ENCODE data around the gene CLK3. TPM values are rescaled to one million over a fixed set of nuclear protein-coding genes. Genes with fewer than 3 reads are reported as not detected.

The CLK3 gene
- total and polyA plus RNA-seq, 2 donors (not counting 1 experiment from before 2014, with no cell fraction given), result 176 to 350 TPM

GRCh38 chr15:74568594-74568993 is 47.0 kb upstream of the CLK3 start:
- no peaks in the 10 kb centered on the region for H3K9me3 ChIP-seq (ENCODE audit: control extremely low read depth in 1 of 3, control insufficient read depth in 2 of 3, insufficient read depth in 1 of 3, low read length in 2 of 3)
- H3K4me2 ChIP-seq (replicated peaks; ENCODE audit: low read depth, low read length, poor library complexity, severe bottlenecking), result no peak overlapping the region
- Mint-ChIP-seq H3K4me1 (peaks cover 7% of the 10 kb centered on the region), H3K27me3 (no peaks in the 10 kb centered on the region), H3K27ac (no peak overlapping the region), H3K4me3 (no peak overlapping the region), H3K9me3 (ENCODE audit: insufficient read depth) (no peaks in the 10 kb centered on the region)
- ChIA-PET POLR2A (no interaction called here), CTCF (interaction anchor here (2.2 kb wide), 1 partner anchor 24 kb away, joined by 8 read pairs; no protein-coding TSS in a partner anchor)
- peaks cover 21 to 48% of the 10 kb centered on the region in 2 experiments for H3K36me3 ChIP-seq (replicated peaks in 1 of 2; ENCODE audit: control extremely low read depth in 1 of 2, control insufficient read depth in 1 of 2, extremely low read depth in 1 of 2, insufficient read depth in 2 of 2, low read length in 1 of 2)
- no peaks in the 10 kb centered on the region for H3K4me1 ChIP-seq (ENCODE audit: control insufficient read depth in 2 of 2, insufficient read depth in 2 of 2, low read length in 2 of 2)
- intact Hi-C loops (cut with micrococcal nuclease), result no loop called here
- no peaks in the 10 kb centered on the region for H3K27me3 ChIP-seq (replicated peaks in 1 of 4; ENCODE audit: control extremely low read depth in 1 of 4, control insufficient read depth in 3 of 4, insufficient read depth in 4 of 4, low read length in 3 of 4)
- peaks cover 39% of the 10 kb centered on the region for H3K79me2 ChIP-seq (ENCODE audit: control insufficient read depth, insufficient read depth, low read length)
- ATAC-seq (ENCODE audit: low read depth) (no peak), DNase-seq (no peak)
- H3K4me3 ChIP-seq (ENCODE audit: control extremely low read depth in 1 of 5, extremely low read depth in 1 of 5, insufficient read depth in 1 of 5, low read depth in 2 of 5, low read length in 4 of 5), result no peak overlapping the region
- H4K20me1 ChIP-seq (ENCODE audit: control insufficient read depth, insufficient read depth, low read length, poor library complexity, severe bottlenecking), result peaks cover 41% of the 10 kb centered on the region
- H3K9ac ChIP-seq (ENCODE audit: low read length), result no peak overlapping the region
- no peak overlapping the region for H2AFZ ChIP-seq (ENCODE audit: insufficient read depth, low read depth, low read length, poor library complexity, severe bottlenecking)
- WGBS (ENCODE audit: insufficient coverage), result 93% methylated on average over 1 of the region's 1 CpG
- TF ChIP-seq, protein P1, sequence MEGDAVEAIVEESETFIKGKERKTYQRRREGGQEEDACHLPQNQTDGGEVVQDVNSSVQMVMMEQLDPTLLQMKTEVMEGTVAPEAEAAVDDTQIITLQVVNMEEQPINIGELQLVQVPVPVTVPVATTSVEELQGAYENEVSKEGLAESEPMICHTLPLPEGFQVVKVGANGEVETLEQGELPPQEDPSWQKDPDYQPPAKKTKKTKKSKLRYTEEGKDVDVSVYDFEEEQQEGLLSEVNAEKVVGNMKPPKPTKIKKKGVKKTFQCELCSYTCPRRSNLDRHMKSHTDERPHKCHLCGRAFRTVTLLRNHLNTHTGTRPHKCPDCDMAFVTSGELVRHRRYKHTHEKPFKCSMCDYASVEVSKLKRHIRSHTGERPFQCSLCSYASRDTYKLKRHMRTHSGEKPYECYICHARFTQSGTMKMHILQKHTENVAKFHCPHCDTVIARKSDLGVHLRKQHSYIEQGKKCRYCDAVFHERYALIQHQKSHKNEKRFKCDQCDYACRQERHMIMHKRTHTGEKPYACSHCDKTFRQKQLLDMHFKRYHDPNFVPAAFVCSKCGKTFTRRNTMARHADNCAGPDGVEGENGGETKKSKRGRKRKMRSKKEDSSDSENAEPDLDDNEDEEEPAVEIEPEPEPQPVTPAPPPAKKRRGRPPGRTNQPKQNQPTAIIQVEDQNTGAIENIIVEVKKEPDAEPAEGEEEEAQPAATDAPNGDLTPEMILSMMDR (IDR thresholded peaks at IDR 0.05), result no peak
- no peak for TF ChIP-seq EZH2 (IDR thresholded peaks at IDR 0.05; ENCODE audit: borderline replicate concordance, insufficient read depth, low read depth, low read length, poor library complexity, severe bottlenecking)
- H3K27ac ChIP-seq (ENCODE audit: low read length in 2 of 2), result no peak overlapping the region

DNA sequence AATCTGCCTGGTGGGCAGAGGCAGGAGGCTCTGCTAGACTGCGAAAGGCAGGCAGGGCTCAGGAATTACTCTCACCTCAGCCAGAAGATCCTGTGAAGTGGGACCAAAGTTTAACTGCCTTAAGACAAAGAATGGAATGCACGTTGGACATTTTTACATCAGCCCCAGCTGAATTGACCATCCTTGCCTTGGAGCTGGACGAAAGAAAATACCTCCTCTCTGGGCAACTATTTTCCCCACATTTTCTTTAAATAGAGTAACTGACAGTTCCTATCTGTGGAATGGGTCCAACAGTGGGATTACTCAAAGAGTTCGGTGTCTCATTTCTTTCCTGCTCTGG is 45.9 kb upstream of the CLK3 start:
- Histone ChIP-seq H2AFZ (ENCODE audit: insufficient read depth, low read depth, low read length, poor library complexity, severe bottlenecking) (no peak overlapping the region), H3K9me3 (ENCODE audit: control extremely low read depth in 1 of 3, control insufficient read depth in 2 of 3, insufficient read depth in 1 of 3, low read length in 2 of 3) (no peaks in the 10 kb centered on the region), H3K4me3 (ENCODE audit: control extremely low read depth in 1 of 5, extremely low read depth in 1 of 5, insufficient read depth in 1 of 5, low read depth in 2 of 5, low read length in 4 of 5) (no peak overlapping the region), H3K9ac (ENCODE audit: low read length) (no peak overlapping the region), H4K20me1 (ENCODE audit: control insufficient read depth, insufficient read depth, low read length, poor library complexity, severe bottlenecking) (peaks cover 37% of the 10 kb centered on the region), H3K4me2 (replicated peaks; ENCODE audit: low read depth, low read length, poor library complexity, severe bottlenecking) (no peak overlapping the region), H3K79me2 (ENCODE audit: control insufficient read depth, insufficient read depth, low read length) (peaks cover 30% of the 10 kb centered on the region), H3K27me3 (replicated peaks in 1 of 4; ENCODE audit: control extremely low read depth in 1 of 4, control insufficient read depth in 3 of 4, insufficient read depth in 4 of 4, low read length in 3 of 4) (no peaks in the 10 kb centered on the region), H3K36me3 (replicated peaks in 1 of 2; ENCODE audit: control extremely low read depth in 1 of 2, control insufficient read depth in 1 of 2, extremely low read depth in 1 of 2, insufficient read depth in 2 of 2, low read length in 1 of 2) (peaks cover 23 to 57% of the 10 kb centered on the region in 2 experiments), H3K27ac (ENCODE audit: low read length in 2 of 2) (no peak overlapping the region), H3K4me1 (ENCODE audit: control insufficient read depth in 2 of 2, insufficient read depth in 2 of 2, low read length in 2 of 2) (no peaks in the 10 kb centered on the region)
- Mint-ChIP-seq H3K27me3 (no peaks in the 10 kb centered on the region), H3K27ac (no peak overlapping the region), H3K9me3 (ENCODE audit: insufficient read depth) (no peaks in the 10 kb centered on the region), H3K4me1 (peaks cover 7% of the 10 kb centered on the region), H3K4me3 (no peak overlapping the region)
- no peak for ATAC-seq (ENCODE audit: low read depth)
- POLR2A ChIA-PET, result no interaction called here
- WGBS (ENCODE audit: insufficient coverage), result 98% methylated on average over 4 of the region's 4 CpGs
- CTCF ChIA-PET, result no interaction called here
- no peak for DNase-seq
- intact Hi-C loops (cut with micrococcal nuclease), result no loop called here
- no peak for TF ChIP-seq EZH2 (IDR thresholded peaks at IDR 0.05; ENCODE audit: borderline replicate concordance, insufficient read depth, low read depth, low read length, poor library complexity, severe bottlenecking)
- TF ChIP-seq, protein P1 (IDR thresholded peaks at IDR 0.05), result no peak
